Measurements from ENCODE around the gene ZFP36L2.

GRCh38 chr2:43238813-43239212, 12.4 kb upstream of the ZFP36L2 start:
- TF ChIP-seq GATA1 (IDR thresholded peaks at IDR 0.05; ENCODE audit: low read depth, low read length) (no peak), POLR2A (IDR thresholded peaks at IDR 0.05; ENCODE audit: low read length) (no peak)
